Erythroblast (primary cell): ENCODE data around the gene CEP250.
"Not testable (repeated sequence)": the region's sequence is repeated elsewhere in the genome, so short reads cannot be mapped to it uniquely, and the experiment has no call there.

Experiments used
- GATA1 ChIP-seq: IDR thresholded peaks from 2 replicates; pipeline ENCODE4 v1.6.1; 2011; ENCODE audit warnings: low read depth, mild to moderate bottlenecking, control low read depth, low read length, moderate library complexity
- POLR2A ChIP-seq: IDR thresholded peaks from 2 replicates; pipeline ENCODE4 v1.6.1; 2011; ENCODE audit warnings: mild to moderate bottlenecking, low read length

- not testable (repeated sequence) for TF ChIP-seq POLR2A, GATA1
These were observed 100.1 kb downstream of the CEP250 start for GRCh38 chr20:35555461-35555860.
